ENCODE data around the gene LAMA2. TPM values are rescaled to one million over a fixed set of nuclear protein-coding genes. Genes with fewer than 3 reads are reported as not detected.

The LAMA2 gene
- polyA plus RNA-seq, 1 of the 3 experiments (the other 2 are of a cell fraction), result 0.92 TPM

GRCh38 chr6:129179283-129179682 is 296.3 kb downstream of the LAMA2 start:
- no peaks in the 10 kb centered on the region for H3K79me2 ChIP-seq (ENCODE audit: insufficient read depth)
- H3K4me1 ChIP-seq (ENCODE audit: control insufficient read depth in 1 of 2, insufficient read depth in 2 of 2, low read depth in 1 of 2, low read length in 1 of 2), result no peaks in the 10 kb centered on the region; a peak in 1 of 4 replicates
- 18% methylated on average over 3 of the region's 3 CpGs for WGBS (ENCODE audit: low lambda C conversion rate)
- H3K9me2 ChIP-seq, result no peaks in the 10 kb centered on the region
- ChIA-PET CTCF (interaction anchor here (0.6 to 1.1 kb wide), 2 partner anchors 10 to 250 kb away, joined by 3 read pairs; no protein-coding TSS in a partner anchor), POLR2A (no interaction called here)
- TF ChIP-seq EP300 (IDR thresholded peaks at IDR 0.05; ENCODE audit: borderline replicate concordance in 1 of 2, low read depth in 1 of 2, low read length in 1 of 2) (no peak), JUND (IDR thresholded peaks at IDR 0.05) (no peak), RCOR1 (IDR thresholded peaks at IDR 0.05; ENCODE audit: low read length) (no peak), EZH2phosphoT487 (IDR thresholded peaks at IDR 0.05; ENCODE audit: borderline replicate concordance, low read depth) (no peak), YY1 (IDR thresholded peaks at IDR 0.05; ENCODE audit: low read depth) (no peak)
- TF ChIP-seq, protein P1, sequence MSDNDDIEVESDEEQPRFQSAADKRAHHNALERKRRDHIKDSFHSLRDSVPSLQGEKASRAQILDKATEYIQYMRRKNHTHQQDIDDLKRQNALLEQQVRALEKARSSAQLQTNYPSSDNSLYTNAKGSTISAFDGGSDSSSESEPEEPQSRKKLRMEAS (IDR thresholded peaks at IDR 0.05; ENCODE audit: low read depth), result no peak
- no peaks in the 10 kb centered on the region for H3K27me3 ChIP-seq (ENCODE audit: insufficient read depth)
- no peak overlapping the region for H3K4me3 ChIP-seq (ENCODE audit: low read depth in 2 of 2, low read length in 1 of 2)
- H4K20me1 ChIP-seq (ENCODE audit: insufficient read depth), result no peaks in the 10 kb centered on the region
- H3K4me2 ChIP-seq, result no peak overlapping the region
- no peaks in the 10 kb centered on the region for H3K36me3 ChIP-seq (replicated peaks in 1 of 2; ENCODE audit: control insufficient read depth in 1 of 2, insufficient read depth in 2 of 2, low read length in 1 of 2)
- peaks cover 9% of the 10 kb centered on the region for H3F3A ChIP-seq (replicated peaks; ENCODE audit: insufficient read depth)
- no peak overlapping the region for H3K9ac ChIP-seq
- no peak overlapping the region for H2AFZ ChIP-seq (ENCODE audit: low read depth)
- H3K9me3 ChIP-seq, result no peaks in the 10 kb centered on the region
- no peak overlapping the region for H3K27ac ChIP-seq (ENCODE audit: low read depth in 2 of 2, low read length in 1 of 2)
- no peak for DNase-seq

DNA sequence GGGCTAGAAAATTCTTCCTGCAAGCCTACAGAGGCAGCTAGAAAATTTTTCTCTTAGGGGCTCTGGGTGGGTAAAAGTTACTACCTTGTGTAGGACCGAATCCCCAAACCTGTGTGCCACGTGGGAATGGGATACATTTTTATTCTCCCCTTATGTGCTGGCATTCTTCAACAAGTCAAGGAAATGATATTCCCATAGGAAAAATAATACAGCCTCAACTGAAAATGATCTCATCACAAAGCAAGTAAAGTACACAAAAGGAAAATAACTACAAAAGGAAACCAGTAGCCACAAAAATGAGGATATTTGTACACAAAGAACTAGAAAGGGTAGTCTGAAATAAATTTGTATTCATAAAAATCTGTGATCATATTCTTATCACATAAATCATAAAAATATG is 298.1 kb downstream of the LAMA2 start:
- no peak overlapping the region for H3K4me2 ChIP-seq
- no peak overlapping the region for H3K9ac ChIP-seq
- H3F3A ChIP-seq (replicated peaks; ENCODE audit: insufficient read depth), result peaks cover 9% of the 10 kb centered on the region
- CTCF ChIA-PET, result interaction anchor here (0.8 kb wide), 1 partner anchor 433 kb away, joined by 3 read pairs; no protein-coding TSS in a partner anchor
- H3K27me3 ChIP-seq (ENCODE audit: insufficient read depth), result no peaks in the 10 kb centered on the region
- H3K4me3 ChIP-seq (ENCODE audit: low read depth in 2 of 2, low read length in 1 of 2), result no peak overlapping the region
- WGBS (ENCODE audit: low lambda C conversion rate), result 21% methylated on average over 2 of the region's 2 CpGs
- H3K79me2 ChIP-seq (ENCODE audit: insufficient read depth), result no peaks in the 10 kb centered on the region
- H3K36me3 ChIP-seq (replicated peaks in 1 of 2; ENCODE audit: control insufficient read depth in 1 of 2, insufficient read depth in 2 of 2, low read length in 1 of 2), result no peaks in the 10 kb centered on the region
- H3K9me2 ChIP-seq, result no peaks in the 10 kb centered on the region
- H2AFZ ChIP-seq (ENCODE audit: low read depth), result no peak overlapping the region
- POLR2A ChIA-PET, result no interaction called here
- no peaks in the 10 kb centered on the region for H3K9me3 ChIP-seq
- no peak overlapping the region for H3K27ac ChIP-seq (ENCODE audit: low read depth in 2 of 2, low read length in 1 of 2)
- no peak for DNase-seq
- TF ChIP-seq TCF12 (IDR thresholded peaks at IDR 0.05) (no peak), SIN3A (IDR thresholded peaks at IDR 0.05; ENCODE audit: borderline replicate concordance, low read depth, low read length) (no peak), MEF2A (IDR thresholded peaks at IDR 0.05; ENCODE audit: borderline replicate concordance, low read depth) (no peak), MXI1 (IDR thresholded peaks at IDR 0.05; ENCODE audit: low read depth, low read length) (no peak), RAD21 (IDR thresholded peaks at IDR 0.05; ENCODE audit: low read length) (no peak), CHD2 (IDR thresholded peaks at IDR 0.05; ENCODE audit: low read length, partially characterized antibody) (no peak), RCOR1 (IDR thresholded peaks at IDR 0.05; ENCODE audit: low read length) (no peak), USF1 (IDR thresholded peaks at IDR 0.05; ENCODE audit: borderline replicate concordance, low read depth) (no peak), TEAD4 (IDR thresholded peaks at IDR 0.05; ENCODE audit: borderline replicate concordance, insufficient read depth) (no peak), EZH2phosphoT487 (IDR thresholded peaks at IDR 0.05; ENCODE audit: borderline replicate concordance, low read depth) (no peak), POLR2AphosphoS5 (IDR thresholded peaks at IDR 0.05; ENCODE audit: low read depth, low read length) (no peak), IRF3 (IDR thresholded peaks at IDR 0.05; ENCODE audit: low read depth, low read length) (no peak)
- TF ChIP-seq, protein P2, sequence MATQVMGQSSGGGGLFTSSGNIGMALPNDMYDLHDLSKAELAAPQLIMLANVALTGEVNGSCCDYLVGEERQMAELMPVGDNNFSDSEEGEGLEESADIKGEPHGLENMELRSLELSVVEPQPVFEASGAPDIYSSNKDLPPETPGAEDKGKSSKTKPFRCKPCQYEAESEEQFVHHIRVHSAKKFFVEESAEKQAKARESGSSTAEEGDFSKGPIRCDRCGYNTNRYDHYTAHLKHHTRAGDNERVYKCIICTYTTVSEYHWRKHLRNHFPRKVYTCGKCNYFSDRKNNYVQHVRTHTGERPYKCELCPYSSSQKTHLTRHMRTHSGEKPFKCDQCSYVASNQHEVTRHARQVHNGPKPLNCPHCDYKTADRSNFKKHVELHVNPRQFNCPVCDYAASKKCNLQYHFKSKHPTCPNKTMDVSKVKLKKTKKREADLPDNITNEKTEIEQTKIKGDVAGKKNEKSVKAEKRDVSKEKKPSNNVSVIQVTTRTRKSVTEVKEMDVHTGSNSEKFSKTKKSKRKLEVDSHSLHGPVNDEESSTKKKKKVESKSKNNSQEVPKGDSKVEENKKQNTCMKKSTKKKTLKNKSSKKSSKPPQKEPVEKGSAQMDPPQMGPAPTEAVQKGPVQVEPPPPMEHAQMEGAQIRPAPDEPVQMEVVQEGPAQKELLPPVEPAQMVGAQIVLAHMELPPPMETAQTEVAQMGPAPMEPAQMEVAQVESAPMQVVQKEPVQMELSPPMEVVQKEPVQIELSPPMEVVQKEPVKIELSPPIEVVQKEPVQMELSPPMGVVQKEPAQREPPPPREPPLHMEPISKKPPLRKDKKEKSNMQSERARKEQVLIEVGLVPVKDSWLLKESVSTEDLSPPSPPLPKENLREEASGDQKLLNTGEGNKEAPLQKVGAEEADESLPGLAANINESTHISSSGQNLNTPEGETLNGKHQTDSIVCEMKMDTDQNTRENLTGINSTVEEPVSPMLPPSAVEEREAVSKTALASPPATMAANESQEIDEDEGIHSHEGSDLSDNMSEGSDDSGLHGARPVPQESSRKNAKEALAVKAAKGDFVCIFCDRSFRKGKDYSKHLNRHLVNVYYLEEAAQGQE (IDR thresholded peaks at IDR 0.05; ENCODE audit: low read depth, low read length), result no peak
- TF ChIP-seq, protein P3, sequence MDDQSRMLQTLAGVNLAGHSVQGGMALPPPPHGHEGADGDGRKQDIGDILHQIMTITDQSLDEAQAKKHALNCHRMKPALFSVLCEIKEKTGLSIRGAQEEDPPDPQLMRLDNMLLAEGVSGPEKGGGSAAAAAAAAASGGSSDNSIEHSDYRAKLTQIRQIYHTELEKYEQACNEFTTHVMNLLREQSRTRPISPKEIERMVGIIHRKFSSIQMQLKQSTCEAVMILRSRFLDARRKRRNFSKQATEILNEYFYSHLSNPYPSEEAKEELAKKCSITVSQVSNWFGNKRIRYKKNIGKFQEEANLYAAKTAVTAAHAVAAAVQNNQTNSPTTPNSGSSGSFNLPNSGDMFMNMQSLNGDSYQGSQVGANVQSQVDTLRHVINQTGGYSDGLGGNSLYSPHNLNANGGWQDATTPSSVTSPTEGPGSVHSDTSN (IDR thresholded peaks at IDR 0.05), result no peak
- no peaks in the 10 kb centered on the region for H4K20me1 ChIP-seq (ENCODE audit: insufficient read depth)
- no peaks in the 10 kb centered on the region; a peak in 1 of 4 replicates for H3K4me1 ChIP-seq (ENCODE audit: control insufficient read depth in 1 of 2, insufficient read depth in 2 of 2, low read depth in 1 of 2, low read length in 1 of 2)

Measured in SK-N-SH (cell line).